ENCODE data around the gene PPP1R14D.

Gene PPP1R14D

DNA sequence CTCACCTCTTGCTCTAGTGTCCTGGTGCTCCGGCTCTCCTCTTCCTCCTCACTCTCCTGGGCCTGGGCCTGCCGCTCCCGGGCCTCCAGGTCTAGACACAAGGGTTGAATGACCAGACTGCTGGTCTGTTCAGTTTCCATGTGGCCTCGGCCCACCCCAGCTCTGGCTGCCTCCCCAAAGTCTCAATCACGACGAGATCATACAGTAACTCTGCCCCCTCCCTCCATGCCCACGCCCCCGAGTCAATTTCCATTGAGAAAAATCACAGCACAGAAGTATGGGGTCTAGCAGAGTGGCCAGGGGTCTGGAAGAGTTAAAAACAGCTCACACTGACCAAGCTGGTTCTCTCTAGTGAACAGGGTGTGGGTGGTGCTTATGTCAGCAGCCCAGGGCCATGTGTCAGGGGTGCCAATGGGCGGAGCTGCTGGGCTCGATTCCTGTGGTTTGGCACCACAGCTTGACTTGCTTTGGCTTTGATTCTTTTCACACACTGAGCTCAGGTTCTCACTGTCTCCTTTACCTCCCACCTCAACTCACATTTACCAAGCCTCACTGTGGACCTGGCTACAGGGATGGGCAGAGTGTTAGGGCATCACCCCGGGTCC, 51.9 kb downstream of the PPP1R14D start:
- peak; percentile 26 for DNase-seq

DNA sequence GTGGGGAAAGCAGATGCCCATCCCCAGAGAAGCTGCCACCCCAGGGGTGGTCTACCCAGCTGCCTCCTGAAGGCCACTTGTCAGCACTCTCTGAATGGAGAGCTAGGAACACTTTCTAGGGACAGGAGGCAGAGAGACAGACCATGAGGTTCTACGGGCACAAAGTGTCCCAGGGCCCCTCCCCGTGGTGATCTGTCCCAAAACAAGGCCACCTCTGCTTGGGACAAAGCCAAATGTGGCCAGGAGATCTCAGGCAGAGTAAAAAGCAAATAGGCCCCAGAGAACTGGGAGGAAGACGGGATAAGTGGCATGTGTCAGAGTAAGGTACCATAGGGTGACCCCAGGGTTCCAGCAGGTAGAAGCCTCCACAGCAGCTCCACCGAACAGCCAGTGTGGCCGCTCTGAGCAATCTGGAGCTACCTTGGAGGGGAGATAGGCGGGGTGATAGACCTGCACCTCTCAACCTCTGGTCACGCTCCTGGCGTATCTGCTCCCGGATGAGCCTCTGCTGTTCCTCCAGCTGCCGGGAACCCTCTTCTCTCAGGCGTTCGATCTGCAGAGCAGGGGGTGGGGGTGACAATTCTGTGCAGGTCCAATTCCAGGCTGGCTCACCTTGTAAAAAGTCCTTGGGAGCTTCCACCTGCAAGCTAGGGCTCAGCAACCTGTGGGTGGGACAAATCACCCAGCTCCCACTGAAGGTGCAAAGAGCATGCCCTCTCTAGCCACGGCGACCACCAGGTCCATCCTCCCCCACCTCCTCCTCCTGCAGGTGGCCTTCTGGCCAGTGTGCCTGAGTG, 52.6 kb downstream of the PPP1R14D start:
- no peak for DNase-seq

DNA sequence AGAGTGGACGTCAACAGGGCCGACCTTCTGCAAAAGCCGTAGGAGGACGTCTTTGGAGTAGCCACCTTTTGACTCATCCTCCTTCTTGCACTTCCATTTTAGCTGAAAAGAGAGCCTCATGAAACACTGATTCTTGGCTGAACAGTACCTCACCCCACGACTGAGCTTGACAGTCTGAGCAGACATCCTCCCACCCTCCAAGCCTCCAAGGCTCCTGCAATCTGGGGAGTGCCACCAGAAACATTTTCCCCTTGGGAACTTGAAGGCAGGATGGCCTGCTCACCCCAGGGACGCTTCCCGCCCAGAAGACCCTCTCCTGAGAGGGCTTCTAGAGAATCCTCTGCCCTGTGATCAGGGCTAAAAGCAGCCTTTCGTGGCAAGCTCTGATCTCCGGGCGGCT, 53.5 kb downstream of the PPP1R14D start:
- DNase-seq: no peak

DNA sequence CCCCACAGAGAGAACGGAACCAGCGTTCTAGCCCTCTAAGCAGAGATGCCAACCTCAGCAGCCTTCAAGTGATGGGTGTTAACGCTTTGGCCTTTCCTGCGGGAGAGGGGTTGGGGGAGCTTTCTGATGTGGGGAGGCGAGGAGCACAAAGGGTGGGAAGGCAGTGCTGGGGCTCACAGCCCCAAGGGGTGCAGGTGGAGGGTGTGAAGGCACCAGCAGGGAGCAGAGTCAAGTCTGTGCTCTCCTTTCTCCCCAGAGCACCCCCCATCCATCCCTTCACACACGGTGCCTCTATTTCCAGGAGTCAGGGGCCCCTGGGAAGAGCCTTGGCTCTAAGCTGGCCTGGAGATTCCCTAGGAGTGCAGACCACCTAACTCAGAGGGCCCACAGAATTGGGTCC, 54.6 kb downstream of the PPP1R14D start:
- DNase-seq: no peak

DNA sequence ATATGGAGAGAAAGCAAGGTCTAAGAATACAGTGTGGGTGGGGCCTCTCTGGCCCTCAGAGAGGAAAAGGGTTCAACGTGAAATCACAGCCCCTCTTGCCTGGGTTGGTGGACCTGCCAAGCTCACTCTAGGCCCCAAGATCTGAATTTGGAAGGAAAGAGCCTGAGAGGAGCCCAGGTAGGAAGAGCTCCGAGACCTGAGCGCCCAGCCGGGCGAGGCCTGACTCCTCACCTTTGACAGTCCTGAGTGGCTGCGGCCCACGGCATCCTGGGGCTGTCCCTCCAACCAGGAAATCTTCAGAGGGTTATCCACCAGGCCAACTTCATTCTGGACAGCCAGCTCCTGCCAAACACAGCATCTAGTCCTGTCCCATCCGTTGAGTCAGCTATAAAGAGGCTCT, 55.0 kb downstream of the PPP1R14D start:
- DNase-seq: no peak

DNA sequence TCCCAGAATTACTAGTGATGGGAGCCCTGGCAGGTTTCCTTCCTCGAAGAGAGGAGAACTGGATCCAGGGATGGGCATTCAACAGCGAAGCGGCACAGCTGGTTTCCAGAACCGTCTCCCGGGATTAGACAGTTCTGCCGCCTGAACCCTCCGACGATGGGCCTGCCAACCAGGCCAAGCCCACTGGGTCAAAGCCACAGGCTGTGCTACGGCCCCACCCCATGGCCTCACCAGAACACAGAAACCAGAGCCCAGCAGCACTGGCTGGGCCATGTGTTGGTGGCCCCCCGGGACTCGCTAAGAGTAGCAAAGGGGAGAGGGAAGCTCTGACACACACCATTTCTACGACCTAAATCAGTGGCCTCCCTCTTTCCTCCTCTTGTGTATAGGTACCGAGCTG, 56.5 kb downstream of the PPP1R14D start:
- DNase-seq: no peak

DNA sequence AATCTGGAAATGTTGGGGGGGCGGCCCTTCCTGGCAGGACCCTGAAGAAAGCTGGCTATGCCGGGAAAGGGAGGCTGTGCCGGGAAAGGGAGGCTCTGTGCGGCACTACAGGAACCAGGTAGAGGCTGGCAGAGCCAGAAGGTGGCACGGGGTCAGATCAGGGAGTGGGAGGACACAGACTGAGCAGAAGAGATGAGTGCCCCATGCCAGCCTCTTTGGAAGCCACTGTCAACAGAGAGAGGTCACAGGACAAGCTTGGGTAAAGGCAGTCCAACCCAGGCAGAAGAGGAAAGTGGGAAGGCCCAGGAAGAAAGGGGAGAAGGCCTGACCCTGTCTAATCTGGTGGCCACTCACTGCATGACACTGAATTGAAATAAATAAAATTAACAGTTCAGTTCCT, 57.3 kb downstream of the PPP1R14D start:
- DNase-seq: no peak

DNA sequence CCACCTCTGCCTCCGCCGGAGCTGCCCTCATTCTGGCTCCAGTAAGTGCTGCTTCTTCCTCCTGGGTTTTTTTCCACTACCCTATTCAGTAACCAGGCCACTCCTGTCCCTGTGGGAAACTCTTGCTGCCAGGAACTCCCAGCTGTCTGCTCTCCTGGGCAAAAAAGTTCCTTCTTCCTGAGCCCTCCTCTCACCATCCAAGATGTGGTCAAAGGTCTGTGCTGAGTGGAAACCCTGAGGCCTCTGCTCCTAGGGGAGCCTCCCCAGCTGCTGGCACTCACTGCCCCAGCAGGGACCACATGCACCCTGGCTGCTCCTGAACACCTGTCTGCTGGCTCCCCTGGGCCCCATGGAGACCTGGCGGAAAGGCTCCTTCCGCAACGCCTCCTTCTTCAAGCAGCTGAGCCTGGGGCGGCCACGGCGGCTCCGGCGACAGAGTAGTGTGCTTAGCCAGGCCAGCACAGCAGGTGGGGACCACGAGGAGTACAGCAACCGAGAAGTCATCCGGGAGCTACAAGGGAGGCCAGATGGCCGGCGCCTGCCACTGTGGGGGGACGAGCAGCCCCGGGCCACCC, 58.3 kb downstream of the PPP1R14D start:
- no peak for DNase-seq

DNA sequence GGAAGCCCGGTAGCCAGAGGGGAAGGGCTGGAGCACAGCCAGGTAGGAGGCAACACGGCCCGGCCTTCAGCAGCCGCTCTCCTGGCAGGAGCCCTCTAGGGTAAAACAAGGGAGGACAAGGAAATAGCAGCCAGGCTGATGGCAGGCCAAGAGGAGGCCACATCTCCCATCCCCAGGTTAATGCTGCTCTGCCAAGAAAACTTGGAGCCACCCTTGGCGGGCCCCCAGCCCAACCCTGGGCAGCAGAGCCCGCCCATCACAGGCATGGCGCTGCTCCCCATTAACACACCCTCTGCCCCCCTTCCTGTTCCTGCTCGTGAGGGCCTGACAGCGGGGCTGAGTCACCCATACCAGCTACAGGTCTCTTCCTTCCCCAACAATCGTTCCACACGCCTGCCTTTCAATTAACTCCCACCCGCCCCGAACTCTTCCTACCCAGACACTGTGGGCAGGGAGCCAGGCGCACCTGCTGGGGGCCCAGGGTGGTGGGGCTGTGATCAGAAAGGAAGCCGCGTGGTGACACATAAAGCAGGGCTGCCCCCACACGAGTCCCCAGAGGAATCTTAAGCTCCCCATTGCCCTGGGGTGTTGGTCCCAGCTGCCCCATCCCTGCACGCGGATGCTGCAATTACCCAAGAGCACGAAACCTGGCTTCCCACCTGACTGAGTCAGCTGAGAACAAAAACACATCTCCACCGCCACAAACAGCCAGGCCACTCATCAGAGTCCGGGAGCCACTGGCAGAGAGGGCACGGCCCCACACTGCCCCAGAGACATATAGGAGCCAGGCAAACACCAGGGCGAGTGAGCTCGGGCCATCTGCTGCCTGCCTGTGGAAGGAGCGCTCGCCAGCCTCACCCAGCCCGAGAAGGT, 59.0 kb downstream of the PPP1R14D start, which contains the start of gene C15orf62:
TSS of gene C15orf62 (plus strand) at position 707 of the 873 bp plus-strand sequence. CDS start 516 bp downstream, outside the sequence.
- peak; percentile 85 for DNase-seq

DNA sequence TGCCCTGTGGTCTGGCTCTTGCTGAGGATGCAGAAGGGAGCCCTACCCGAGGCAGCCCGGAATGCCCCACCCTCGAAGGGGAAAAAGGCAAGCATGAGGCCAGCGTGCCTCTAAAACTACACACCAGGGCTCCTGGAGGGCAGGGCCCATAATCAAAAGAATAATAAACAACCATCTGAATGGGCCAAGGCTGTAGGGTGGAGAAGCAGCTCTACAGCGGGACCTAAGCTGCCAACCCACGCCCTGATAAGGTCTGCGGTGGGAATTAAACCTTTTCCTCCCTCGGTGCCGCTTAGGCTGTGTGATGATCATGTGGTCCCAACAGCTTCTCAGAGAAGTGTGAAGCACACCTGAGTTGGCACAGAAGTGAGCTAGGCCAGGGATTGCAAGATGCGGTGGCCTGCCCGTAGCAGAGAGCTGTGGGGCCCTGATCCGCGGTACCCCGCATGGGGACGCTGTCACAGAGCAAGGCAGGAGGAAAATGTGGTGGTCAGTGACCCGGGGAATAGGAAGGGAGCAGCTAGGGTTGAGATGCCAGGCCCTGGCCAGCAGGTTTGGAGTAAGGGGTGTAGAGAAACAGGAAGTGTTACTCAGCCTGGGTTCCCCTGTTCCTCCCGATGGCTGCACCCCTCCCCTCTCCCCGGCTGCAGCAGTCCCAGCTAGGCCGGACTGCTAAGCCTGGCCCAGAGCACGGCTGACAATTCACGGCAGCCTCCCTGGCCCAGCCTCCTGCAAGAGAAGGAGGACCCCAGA, 59.8 kb downstream of the PPP1R14D start:
- DNase-seq: peak; percentile 30

DNA sequence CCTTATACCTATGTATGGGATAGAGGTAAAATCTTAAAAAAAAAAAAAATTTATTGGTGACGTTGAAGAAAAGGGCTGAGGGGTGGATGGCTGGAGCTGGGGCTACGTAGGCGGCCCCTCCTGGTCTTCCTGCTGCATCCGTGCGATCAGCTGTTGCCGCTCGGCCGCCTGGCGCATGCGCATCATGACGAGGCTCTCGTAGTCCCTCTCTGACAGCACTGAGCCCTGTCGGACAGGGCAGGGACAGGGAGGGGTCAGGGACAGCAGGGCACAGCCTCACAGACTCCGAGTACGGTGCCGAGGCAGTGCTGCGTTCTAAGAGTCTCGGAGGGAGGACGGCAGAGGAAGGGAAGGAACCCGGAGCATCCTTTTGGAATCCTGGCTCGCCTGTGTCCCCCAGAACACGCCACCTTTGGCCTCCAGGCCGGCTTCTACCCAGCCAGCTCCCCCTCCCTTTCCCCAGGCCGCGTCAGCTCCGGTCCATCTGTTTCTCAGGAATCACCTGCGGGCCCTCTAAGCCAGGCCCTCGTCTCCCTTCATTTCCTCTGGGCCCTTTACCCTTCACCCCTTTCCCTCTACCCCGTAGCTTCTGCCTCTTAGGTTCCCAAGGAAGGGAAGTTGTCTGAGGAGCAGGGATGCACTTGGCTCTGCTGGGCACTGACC, 60.5 kb downstream of the PPP1R14D start:
- no peak for DNase-seq

DNA sequence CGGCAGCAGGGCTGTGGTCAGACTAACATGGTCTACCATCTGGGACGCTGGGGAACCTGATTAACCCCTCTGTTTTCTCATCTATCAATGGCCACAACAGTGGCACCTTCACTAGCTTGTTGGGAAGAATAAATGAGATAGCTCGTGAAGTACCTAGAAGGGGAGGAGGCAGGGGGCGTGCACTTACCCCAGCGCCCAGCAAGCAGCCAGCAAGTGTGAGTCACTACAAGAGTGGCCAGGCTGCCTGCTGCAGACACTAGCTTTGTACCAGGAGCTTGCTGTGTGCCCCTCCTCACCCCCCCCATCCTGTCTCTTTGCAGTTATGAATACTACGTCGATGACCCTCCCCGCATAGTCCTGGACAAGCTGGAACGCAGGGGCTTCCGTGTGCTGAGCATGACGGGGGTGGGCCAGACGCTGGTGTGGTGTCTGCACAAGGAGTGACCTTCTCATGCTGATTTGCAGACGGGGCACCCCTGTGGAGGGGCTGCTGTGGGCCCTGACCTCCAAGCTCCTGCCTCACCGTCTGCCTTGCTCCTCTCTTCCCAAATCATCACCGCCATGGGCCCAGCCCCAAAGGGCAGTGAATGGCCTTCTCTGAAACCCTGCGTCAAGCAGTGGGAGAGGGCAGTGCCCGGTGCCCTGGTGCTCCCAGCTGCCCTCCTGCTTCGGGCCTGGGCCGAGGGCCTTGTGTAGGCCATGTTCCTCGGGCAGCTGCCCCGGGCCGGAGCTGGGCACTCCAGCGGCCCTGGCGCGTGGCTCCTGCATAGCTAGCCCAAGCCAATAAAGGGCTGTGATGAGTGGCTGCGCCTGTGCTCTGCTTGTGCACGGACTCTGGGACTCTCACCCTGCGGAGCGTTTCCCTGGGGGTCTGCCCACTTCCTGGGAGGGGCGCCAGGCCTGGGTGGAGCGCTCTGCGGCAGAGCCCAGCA, 61.3 kb downstream of the PPP1R14D start:
- no peak for DNase-seq

DNA sequence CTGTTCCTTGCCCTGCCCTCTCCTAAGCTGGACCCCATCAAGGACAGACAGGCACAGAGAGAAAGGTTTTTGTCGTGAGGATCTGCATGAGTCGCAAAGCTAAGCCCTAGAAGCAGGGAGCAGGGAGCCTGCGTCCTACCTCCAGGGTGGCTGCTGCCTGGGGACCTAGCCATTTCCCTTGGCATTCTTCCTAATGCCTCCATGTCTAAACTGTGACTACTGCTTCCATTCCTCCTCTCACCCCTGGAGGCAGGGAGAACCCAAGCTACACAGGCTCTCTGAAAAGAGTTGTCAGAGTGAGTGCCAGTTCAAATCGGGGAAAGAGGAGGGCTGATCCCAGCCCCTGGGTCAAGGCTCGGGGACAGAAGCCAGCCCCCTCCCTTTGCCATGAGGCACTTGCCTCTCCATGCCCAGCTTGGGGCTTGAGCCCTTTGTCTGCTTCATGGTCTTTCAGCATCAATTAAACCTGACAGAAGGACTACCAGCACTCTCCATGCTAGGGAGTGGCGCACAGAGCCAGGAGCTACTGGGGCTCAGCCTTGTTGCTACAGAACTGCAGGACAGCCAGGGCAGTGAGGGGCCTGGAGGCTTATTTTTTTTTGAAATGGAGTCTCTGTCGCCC, 62.2 kb downstream of the PPP1R14D start:
- no peak for DNase-seq

Data from CD4-positive, alpha-beta T cell treated with Interleukin-6 for 4 hours (primary cell).